Fibroblast of the aortic adventitia (primary cell): ENCODE measurements around the gene ZNF446. TPM values are rescaled to one million over a fixed set of nuclear protein-coding genes. Genes with fewer than 3 reads are reported as not detected.
"Not testable (repeated sequence)": the region's sequence is repeated elsewhere in the genome, so short reads cannot be mapped to it uniquely, and the experiment has no call there.

ENCODE experiments used
- DNase-seq: peaks from one replicate; pipeline ENCODE4 v3.0.0-alpha.2; 2010; ENCODE audit warnings: low read depth
- H3K4me3 ChIP-seq: 2 replicates; pipeline ENCODE4 v1.5.1; 2011; ENCODE audit warnings: low read depth, mild to moderate bottlenecking, control low read depth, low read length, moderate library complexity
- CTCF ChIP-seq: IDR thresholded peaks from 2 replicates; pipeline ENCODE4 v1.5.1; 2011; ENCODE audit warnings: mild to moderate bottlenecking, low read length, control low read depth, inconsistent platforms; ENCODE audit not compliant: insufficient read depth
- total RNA-seq: library from RNA; depleted of rRNA; stranded (reverse); fragments of >200 nt; gene quantifications from 2 replicates; pipeline ENCODE4 v1.2.3, GENCODE V29; 2012; ENCODE audit warnings: low replicate concordance

Gene ZNF446
- total RNA-seq, result 6.7 and 7.5 TPM in 2 replicates

- peak within 1 kb of the TSS; percentile 74 for H3K4me3 ChIP-seq
- TF ChIP-seq CTCF, result no peak
- peak; percentile 97 for DNase-seq
Observed at GRCh38 chr19:58475714-58476497, at the start of gene ZNF446. ZNF446 (plus strand) TSS chr19:58476352; CDS start chr19:58477219, 867 bp downstream.

- H3K4me3 ChIP-seq, result no peak overlapping the region
- DNase-seq, result no peak
- no peak for TF ChIP-seq CTCF
Observed at GRCh38 chr19:58428617-58429016, 47.5 kb upstream of the ZNF446 start.

GRCh38 chr19:58429745-58430144 is 46.4 kb upstream of the ZNF446 start:
- TF ChIP-seq CTCF, result no peak
- no peak for DNase-seq
- H3K4me3 ChIP-seq, result no peak overlapping the region

GRCh38 chr19:58434217-58434616 is 41.9 kb upstream of the ZNF446 start:
- DNase-seq, result no peak
- H3K4me3 ChIP-seq, result no peak overlapping the region
- no peak for TF ChIP-seq CTCF

- H3K4me3 ChIP-seq, result peak within 1 kb of the TSS; percentile 96
- peak; percentile 100 for DNase-seq
- no peak for TF ChIP-seq CTCF
Observed at GRCh38 chr19:58439576-58440554, 36.3 kb upstream of the ZNF446 start, which contains the start of gene ZNF132. ZNF132 (minus strand) TSS chr19:58440153; CDS start chr19:58439821, 332 bp downstream.

GRCh38 chr19:58440556-58440955 is 35.6 kb upstream of the ZNF446 start:
- peak overlapping the region; percentile 96 for H3K4me3 ChIP-seq
- no peak for DNase-seq
- no peak for TF ChIP-seq CTCF

GRCh38 chr19:58442986-58443385 is 33.2 kb upstream of the ZNF446 start:
- not testable (repeated sequence) for DNase-seq, H3K4me3 ChIP-seq

GRCh38 chr19:58448860-58449259 is 27.3 kb upstream of the ZNF446 start:
- not testable (repeated sequence) for H3K4me3 ChIP-seq, DNase-seq

GRCh38 chr19:58449980-58450379 is 26.2 kb upstream of the ZNF446 start:
- DNase-seq, H3K4me3 ChIP-seq: not testable (repeated sequence)
